ENCODE data around the gene IGF1R. TPM values are rescaled to one million over a fixed set of nuclear protein-coding genes. Genes with fewer than 3 reads are reported as not detected.

The IGF1R gene
- total RNA-seq, 2 donors from 2014 or later = 32.1 to 64.1 TPM

- no peak for DNase-seq (ENCODE audit: low spot score)
- Histone ChIP-seq H3K4me3 (no peak overlapping the region), H3K27ac (peak overlapping the region; percentile 17 to 28), H3K9me3 (no peaks in the 10 kb centered on the region), H3K4me1 (peaks cover 0 to 54% of the 10 kb centered on the region in 2 donors), H3K36me3 (peaks cover 53% of the 10 kb centered on the region), H3K27me3 (no peaks in the 10 kb centered on the region)
- TF ChIP-seq CTCF (IDR thresholded peaks at IDR 0.05) = no peak
These were observed 301.9 kb downstream of the IGF1R start for GRCh38 chr15:98950248-98950647.

GRCh38 chr15:98951004-98951403 is 302.7 kb downstream of the IGF1R start:
- Histone ChIP-seq H3K36me3 (peaks cover 48% of the 10 kb centered on the region), H3K27ac (peak overlapping the region in 1 of 2 donors; percentile 90), H3K4me1 (peaks cover 0 to 60% of the 10 kb centered on the region in 2 donors), H3K9me3 (no peaks in the 10 kb centered on the region), H3K27me3 (no peaks in the 10 kb centered on the region), H3K4me3 (no peak overlapping the region)
- no peak for TF ChIP-seq CTCF (IDR thresholded peaks at IDR 0.05)
- DNase-seq (ENCODE audit: low spot score) = no peak

GRCh38 chr15:98951493-98952320 is 303.4 kb downstream of the IGF1R start:
- peaks cover 0 to 60% of the 10 kb centered on the region in 2 donors for H3K4me1 ChIP-seq
- peaks cover 50% of the 10 kb centered on the region for H3K36me3 ChIP-seq
- H3K4me3 ChIP-seq = no peak overlapping the region
- peak overlapping the region; percentile 90 for H3K27ac ChIP-seq
- no peak for TF ChIP-seq CTCF (IDR thresholded peaks at IDR 0.05)
- no peaks in the 10 kb centered on the region for H3K9me3 ChIP-seq
- no peak for DNase-seq (ENCODE audit: low spot score)
- no peaks in the 10 kb centered on the region for H3K27me3 ChIP-seq

- no peak for DNase-seq (ENCODE audit: low spot score)
- TF ChIP-seq CTCF (IDR thresholded peaks at IDR 0.05) = no peak
- peaks cover 57% of the 10 kb centered on the region for H3K36me3 ChIP-seq
- H3K9me3 ChIP-seq = no peaks in the 10 kb centered on the region
- H3K4me1 ChIP-seq = peaks cover 0 to 54% of the 10 kb centered on the region in 2 donors
- peak overlapping the region; percentile 90 for H3K27ac ChIP-seq
- no peaks in the 10 kb centered on the region for H3K27me3 ChIP-seq
- no peak overlapping the region for H3K4me3 ChIP-seq
These were observed 304.1 kb downstream of the IGF1R start for GRCh38 chr15:98952381-98952803.

GRCh38 chr15:98953000-98953787 is 304.9 kb downstream of the IGF1R start:
- Histone ChIP-seq H3K9me3 (no peaks in the 10 kb centered on the region), H3K27me3 (no peaks in the 10 kb centered on the region), H3K36me3 (peaks cover 57% of the 10 kb centered on the region), H3K4me1 (peaks cover 0 to 48% of the 10 kb centered on the region in 2 donors), H3K4me3 (no peak overlapping the region), H3K27ac (peak overlapping the region; percentile 90)
- no peak for DNase-seq (ENCODE audit: low spot score)
- no peak for TF ChIP-seq CTCF (IDR thresholded peaks at IDR 0.05)

Measured in right atrium auricular region (tissue), 2 donors.